GM18520 (cell line): ENCODE data around the gene CAMK1D.
"Not testable (repeated sequence)": the region's sequence is repeated elsewhere in the genome, so short reads cannot be mapped to it uniquely, and the experiment has no call there.

Experiments used
- ATAC-seq: cut with Tn5 transposase; IDR thresholded peaks from one replicate; pipeline ENCODE4 v1.9.1; 2021; ENCODE audit not compliant: unreplicated experiment

The CAMK1D gene

GRCh38 chr10:12740813-12741212 lies 391.5 kb downstream of the CAMK1D start:
- no peak for ATAC-seq

DNA sequence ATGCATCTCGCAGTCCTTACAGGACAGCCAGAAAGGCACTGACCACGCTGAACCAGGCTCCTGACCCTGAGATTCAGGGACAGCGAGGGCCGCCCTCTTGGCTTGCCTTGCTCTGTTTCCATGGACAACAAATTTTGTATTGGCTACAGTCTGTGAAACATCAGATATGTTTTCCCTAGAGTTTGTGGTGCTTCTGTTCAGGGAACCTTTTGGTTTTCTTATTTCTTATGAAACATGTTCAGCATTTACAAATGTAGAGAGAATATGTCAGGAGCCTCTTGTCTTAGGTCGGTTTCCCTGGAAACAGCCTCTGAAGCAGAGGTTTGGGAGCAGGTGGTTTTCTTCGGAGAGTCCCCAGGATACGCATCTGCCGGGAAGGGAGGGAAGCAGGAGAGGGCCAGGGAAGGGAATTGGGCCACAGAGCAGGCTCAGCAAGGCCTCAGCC lies 392.0 kb downstream of the CAMK1D start:
- ATAC-seq, result no peak

GRCh38 chr10:12742771-12743170 lies 393.4 kb downstream of the CAMK1D start:
- no peak for ATAC-seq

- not testable (repeated sequence) for ATAC-seq
Measured at GRCh38 chr10:12743466-12743865, 394.1 kb downstream of the CAMK1D start.

DNA sequence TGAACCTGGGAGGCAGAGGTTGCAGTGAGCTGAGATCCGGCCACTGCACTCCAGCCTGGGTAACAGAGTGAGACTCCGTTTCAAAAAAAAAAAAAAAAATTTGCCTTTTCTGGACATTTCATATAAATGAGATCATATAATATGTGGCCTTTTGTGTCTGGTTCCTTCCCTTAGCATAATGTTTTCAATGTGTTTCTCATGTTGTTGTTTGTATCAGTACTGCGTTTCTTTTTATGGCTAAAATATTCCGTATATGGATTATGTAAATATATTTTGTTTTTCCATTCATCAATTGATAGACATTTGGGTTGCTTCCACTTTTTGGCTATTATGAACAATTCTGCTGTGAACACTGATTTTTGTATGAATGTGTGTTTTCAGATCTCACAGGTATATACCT lies 394.6 kb downstream of the CAMK1D start:
- no peak for ATAC-seq

DNA sequence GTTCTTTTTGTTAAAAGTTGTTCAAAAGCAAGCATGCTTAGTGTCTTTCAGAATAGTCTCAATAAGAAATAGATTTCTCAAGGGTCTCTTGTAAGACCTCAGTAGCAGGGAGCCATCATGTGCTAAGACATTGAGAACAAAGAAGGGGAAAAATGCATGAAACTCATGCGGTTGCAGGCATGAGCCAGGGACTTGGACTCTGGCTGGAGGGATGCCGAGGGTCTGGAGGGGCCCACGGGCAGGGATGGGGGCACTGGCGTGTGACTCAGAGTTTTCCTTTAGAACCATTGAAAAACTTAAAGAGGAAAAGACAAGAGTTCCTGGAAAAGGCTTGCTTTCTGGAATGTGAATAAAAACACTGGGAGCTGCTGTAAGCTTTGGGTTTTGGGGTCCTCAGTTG lies 398.8 kb downstream of the CAMK1D start:
- no peak for ATAC-seq

DNA sequence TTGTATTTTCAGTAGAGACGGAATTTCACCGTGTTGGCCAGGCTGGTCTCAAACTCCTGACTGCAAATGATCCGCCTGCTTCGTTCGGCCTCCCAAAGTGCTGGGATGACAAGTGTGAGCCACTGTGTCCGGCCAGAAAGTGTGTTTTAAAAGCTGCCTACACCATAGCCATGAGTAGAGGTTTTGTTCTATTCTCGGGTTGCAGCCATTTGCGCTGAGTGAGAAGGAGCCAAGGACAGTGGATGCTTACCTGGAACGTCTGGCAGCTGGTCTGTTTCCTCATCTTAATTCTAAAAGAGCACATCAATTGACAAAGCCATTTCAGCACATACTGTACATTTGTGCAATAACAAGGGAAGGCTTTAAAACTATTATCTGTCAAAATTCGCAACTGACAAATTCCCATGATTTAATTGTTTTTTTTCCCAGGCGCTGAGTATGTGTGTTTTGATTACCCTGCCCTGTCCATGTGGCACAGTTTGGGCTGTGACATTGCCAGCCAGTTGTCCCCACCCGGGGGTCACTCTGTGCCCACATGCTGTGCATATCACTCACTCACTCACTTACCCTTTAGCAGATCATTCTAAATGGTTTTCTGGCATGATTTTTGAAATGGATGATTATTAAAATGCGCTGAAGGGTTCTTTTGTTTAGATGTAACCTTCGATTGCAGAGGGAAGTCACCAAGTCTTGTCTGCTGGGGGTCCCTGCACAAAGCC lies 400.6 kb downstream of the CAMK1D start:
- ATAC-seq, result no peak

- no peak for ATAC-seq
Measured at GRCh38 chr10:12750526-12751201, 401.3 kb downstream of the CAMK1D start.

DNA sequence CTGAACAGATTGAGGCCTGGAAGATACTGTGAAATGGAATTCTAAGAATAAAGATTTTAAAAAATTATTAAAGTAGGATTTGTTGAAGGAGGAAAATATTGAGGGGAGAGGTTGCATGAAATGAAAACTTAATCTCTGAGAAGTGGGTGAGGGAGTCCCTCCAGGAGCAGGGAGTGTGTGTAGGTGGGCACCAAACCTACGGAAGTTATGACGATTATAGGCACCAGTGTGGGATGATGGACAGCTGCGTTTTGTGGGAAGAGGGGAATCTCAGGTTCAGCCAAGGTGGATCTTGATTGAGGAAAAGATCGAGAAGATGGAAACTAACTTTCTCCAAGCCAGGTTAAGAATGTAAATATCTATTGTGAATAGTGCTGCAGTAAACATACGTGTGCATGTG lies 405.7 kb downstream of the CAMK1D start:
- ATAC-seq, result no peak

DNA sequence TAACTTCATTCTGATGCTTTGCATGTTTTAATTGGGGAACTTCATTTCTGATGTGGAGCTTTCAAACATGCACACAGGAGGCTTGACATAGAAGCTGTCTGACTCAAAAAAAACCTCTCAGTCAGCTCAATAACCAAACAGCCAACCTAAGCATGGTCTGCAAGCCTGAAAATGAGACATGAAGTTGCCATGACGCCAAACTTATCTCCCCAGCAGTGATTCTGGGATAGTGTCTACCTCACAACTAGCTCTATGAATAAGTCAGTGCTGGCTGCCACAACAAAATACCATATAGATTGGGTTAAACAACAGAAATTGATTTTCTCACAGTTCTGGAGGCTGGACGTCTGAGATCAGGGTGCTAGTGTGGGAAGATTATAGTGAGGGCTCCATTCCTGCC lies 408.0 kb downstream of the CAMK1D start:
- ATAC-seq, result no peak

GRCh38 chr10:12758271-12758670 lies 408.9 kb downstream of the CAMK1D start:
- no peak for ATAC-seq

GRCh38 chr10:12766223-12766622 lies 416.9 kb downstream of the CAMK1D start:
- ATAC-seq, result no peak

DNA sequence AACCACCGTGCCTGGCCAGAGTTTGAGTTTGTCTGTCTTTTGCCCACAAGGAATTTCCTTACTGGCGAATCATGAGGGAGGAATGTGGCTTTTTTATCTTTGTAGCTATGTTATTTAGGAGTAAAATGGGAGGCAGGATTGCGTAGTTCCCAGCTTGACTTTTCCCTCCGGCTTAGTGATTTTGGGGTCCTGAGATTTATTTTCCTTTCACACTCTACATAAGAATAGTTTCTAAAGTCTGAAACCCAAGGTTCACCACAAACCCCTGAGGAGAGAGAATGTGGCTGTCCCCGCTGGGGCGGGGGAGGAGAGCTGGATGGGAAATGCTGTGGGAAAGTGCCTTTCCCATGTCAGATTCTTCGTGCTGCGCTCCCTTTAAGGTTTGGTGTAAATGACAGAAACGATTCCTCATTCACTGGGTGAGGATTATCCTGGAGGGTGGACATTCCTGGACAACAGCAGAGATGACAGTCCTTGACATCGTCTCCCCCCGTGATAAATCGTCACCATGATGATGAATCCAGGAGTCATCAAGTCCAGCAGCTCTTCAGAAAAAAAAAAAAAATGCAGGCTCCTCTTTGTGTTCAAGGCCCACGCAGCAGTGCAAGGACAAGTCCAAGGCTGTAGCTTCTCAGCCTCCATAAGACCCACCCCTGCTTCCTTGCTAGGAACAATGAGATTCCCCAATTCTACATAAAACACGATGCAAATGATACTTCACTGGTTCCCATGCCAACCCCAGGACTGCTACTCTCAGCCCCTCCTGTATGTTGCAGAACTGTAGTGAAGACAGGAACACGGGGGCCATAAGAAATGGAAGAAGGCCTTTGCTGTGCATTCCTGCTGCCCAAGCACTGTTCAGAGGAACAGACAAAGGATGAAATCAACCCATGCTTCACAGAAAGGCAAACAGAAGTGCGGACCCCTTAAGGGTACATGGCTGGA lies 419.1 kb downstream of the CAMK1D start:
- ATAC-seq, result no peak

- ATAC-seq, result no peak
Measured at GRCh38 chr10:12769323-12770044, 420.1 kb downstream of the CAMK1D start.

DNA sequence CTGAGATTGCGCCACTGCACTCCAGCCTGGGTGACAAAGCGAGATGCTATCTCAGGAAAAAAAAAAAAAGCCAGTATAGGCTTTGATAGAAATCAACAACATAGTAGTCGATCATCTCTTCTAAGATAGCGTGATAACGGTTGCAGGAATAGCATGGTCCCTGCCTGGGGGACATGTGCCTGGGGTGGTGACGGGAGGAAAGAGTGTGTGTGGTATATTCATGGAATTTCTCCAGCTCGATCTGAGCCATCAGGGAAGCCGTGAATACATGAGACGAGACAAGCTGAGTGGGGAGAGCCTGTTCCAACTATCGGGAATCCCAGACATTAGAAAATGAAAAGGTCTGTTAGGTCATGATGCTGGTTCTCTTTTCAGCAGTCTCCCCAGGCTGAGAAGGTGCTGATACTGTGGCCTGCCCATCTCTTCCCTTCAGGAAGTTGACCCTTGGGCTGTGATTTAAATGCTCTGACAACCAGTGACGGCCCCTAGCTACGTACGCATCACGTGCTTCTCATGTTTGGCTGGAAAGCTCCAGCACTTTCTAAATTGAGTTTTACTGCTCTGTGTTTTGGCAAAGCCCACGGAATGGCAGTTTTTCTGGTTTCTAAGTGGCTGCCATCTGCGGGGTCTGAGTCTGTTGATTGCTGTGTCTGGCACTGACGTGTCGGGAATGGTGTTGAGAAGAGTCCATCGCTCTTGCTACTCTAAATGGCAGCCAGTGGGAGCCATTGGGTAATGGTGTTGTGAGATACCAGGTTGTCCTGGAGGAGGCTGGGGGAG lies 422.8 kb downstream of the CAMK1D start:
- ATAC-seq, result no peak

DNA sequence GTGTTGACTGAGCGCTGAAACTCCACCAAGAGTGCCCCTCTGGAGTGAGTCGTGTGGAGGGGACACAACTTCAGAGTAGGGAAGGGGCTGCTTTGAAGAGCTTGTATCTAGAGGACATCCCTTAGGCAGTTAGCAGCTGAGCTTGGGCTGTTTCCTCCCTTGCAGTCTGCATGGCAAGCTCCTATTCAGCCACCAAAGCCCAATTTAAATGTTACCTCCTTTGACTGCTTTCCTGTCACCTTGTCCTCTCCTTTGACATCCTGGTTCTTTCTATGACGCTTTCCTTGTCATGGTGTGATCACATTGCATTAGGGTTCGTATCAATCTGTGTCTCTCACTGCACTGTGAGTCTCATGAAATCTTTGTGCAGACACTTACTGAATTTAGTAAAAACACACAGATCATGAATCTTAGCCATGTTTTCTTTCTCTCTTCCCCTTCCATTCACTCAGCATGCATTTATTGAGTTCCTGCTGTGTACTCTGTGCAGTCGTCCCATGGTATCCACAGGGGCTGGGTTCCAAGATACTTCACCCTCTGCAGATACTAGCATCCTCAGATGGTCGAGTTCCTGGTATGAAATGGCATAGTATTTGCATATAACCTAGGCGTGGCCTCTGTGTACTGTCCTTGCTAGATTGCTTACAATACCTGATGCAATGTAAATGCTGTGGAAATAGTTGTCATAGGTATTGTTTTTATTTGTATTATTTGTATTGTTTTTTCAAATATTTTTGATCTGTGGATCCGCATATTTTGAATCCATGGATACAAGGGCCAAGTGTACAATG lies 423.6 kb downstream of the CAMK1D start:
- no peak for ATAC-seq

DNA sequence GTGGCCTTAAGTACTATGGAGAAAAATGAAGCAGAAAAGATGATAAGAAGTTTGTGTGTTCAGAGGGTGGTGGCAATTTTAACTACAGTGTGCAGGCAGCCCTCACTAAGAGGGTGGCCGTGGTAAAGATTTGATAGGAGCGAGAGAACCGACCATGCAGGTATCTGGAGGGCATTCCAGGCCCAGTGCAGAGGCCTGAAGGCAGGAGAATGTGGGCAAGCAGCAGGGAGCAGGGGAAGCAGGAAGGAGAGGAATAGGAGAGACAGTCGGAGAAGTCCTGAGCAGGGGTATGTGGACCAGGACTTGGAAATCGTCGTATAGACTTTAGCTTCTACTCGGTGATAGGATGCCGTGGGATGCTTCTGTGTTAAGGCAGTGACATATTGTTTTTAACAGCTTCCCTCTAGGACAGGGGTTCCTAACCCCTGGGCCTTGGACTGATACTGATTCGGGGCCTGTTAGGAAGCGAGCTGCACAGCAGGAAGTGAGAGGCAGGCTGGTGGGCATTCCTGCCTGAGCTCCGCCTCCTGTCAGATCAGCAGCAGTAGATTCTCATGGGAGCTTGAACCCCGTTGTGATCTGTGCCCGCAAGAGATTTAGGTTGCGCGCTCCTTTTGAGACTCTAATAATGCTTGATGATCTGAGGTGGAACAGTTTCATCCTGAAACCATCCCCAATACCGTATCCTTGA lies 425.0 kb downstream of the CAMK1D start:
- ATAC-seq, result no peak

- ATAC-seq, result no peak
Measured at GRCh38 chr10:12777840-12778585, 428.7 kb downstream of the CAMK1D start.
